GM12878 (cell line): ENCODE results near the gene PQBP1. TPM values are rescaled to one million over a fixed set of nuclear protein-coding genes. Genes with fewer than 3 reads are reported as not detected.

Experiments
- BRCA1 ChIP-seq: IDR thresholded peaks from 2 replicates; pipeline ENCODE4 v1.6.1; 2011; ENCODE audit warnings: low read depth, low read length, improper control_type of control experiment
- CHD2 ChIP-seq: IDR thresholded peaks from 2 replicates; pipeline ENCODE4 v1.6.1; 2011; ENCODE audit warnings: low read depth, low read length, improper control_type of control experiment, borderline replicate concordance
- E2F8 ChIP-seq: fragments of 450-650 bp; IDR thresholded peaks from 2 replicates; pipeline ENCODE4 v1.6.1; 2018; ENCODE audit warnings: mild to moderate bottlenecking, low read depth, moderate library complexity; ENCODE audit not compliant: partially characterized antibody
- NKRF ChIP-seq: fragments of 450-650 bp; conservative IDR thresholded peaks from 2 replicates; pipeline ENCODE4 v1.6.1; 2017; ENCODE audit warnings: mild to moderate bottlenecking, moderate library complexity
- POLR2A ChIP-seq: IDR thresholded peaks from 2 replicates; pipeline ENCODE4 v1.6.1; 2011; ENCODE audit warnings: low read depth, mild to moderate bottlenecking, low read length
- SMAD1 ChIP-seq: fragments of 450-650 bp; IDR thresholded peaks from 2 replicates; pipeline ENCODE4 v1.6.1; 2018; ENCODE audit warnings: mild to moderate bottlenecking, low read depth; ENCODE audit not compliant: partially characterized antibody
- STAT1 ChIP-seq: fragments of 450-650 bp; conservative IDR thresholded peaks from 2 replicates; pipeline ENCODE4 v1.6.1; 2014; ENCODE audit warnings: antibody characterized with exemption, mild to moderate bottlenecking
- SUPT20H ChIP-seq: IDR thresholded peaks from 2 replicates; pipeline ENCODE4 v1.6.1; 2011; ENCODE audit warnings: low read depth, mild to moderate bottlenecking, low read length, moderate library complexity, borderline replicate concordance; ENCODE audit not compliant: control insufficient read depth
- ZNF592 ChIP-seq: fragments of 450-650 bp; IDR thresholded peaks from 2 replicates; pipeline ENCODE4 v1.6.1; 2017; ENCODE audit warnings: mild to moderate bottlenecking, moderate library complexity
- polyA plus RNA-seq, 11 experiments: library from polyadenylated mRNA; depleted of rRNA in 4 of 11; unstranded in 6 of 11; stranded (reverse) in 5 of 11; fragments of >200 nt; fragmentation: Nextera tagmentation in 4 of 11; fragmentation: Illumina TruSeq in 1 of 11; extraction: Ambion mirVana in 4 of 11; extraction: Trizol in 1 of 11; gene quantifications; 1 replicate in 1 of 11; 2 replicates in 10 of 11; pipeline versions ENCODE4 v1.2.1 to v1.2.3, GENCODE V29; 2011 to 2016; ENCODE audit warnings: inconsistent platforms in 2 of 11, missing spikeins in 2 of 11, low read depth in 1 of 11
- total RNA-seq, 4 experiments: library from RNA; depleted of rRNA in 3 of 4; stranded (reverse); fragments of >200 nt in 3 of 4; fragmentation: Illumina TruSeq in 1 of 4; extraction: Trizol in 1 of 4; gene quantifications; 2 replicates each; pipeline versions ENCODE4 v1.2.1 to v1.2.3, GENCODE V29; 2013 to 2021
- TF ChIP-seq, protein P1 (sequence below): IDR thresholded peaks from 2 replicates; pipeline ENCODE4 v1.6.1; 2011; ENCODE audit warnings: mild to moderate bottlenecking, low read depth, low read length, moderate library complexity; ENCODE audit not compliant: insufficient replicate concordance
- TF ChIP-seq, protein P2 (sequence below): IDR thresholded peaks from 2 replicates; pipeline ENCODE4 v1.6.1; 2011; ENCODE audit warnings: low read depth, low read length, improper control_type of control experiment, borderline replicate concordance

The PQBP1 gene
- total and polyA plus RNA-seq, 10 of the 15 experiments (the other 5 are each of a cell fraction or from before 2014, with no cell fraction given), result 12.5 to 74.8 (median 68.5) TPM

DNA sequence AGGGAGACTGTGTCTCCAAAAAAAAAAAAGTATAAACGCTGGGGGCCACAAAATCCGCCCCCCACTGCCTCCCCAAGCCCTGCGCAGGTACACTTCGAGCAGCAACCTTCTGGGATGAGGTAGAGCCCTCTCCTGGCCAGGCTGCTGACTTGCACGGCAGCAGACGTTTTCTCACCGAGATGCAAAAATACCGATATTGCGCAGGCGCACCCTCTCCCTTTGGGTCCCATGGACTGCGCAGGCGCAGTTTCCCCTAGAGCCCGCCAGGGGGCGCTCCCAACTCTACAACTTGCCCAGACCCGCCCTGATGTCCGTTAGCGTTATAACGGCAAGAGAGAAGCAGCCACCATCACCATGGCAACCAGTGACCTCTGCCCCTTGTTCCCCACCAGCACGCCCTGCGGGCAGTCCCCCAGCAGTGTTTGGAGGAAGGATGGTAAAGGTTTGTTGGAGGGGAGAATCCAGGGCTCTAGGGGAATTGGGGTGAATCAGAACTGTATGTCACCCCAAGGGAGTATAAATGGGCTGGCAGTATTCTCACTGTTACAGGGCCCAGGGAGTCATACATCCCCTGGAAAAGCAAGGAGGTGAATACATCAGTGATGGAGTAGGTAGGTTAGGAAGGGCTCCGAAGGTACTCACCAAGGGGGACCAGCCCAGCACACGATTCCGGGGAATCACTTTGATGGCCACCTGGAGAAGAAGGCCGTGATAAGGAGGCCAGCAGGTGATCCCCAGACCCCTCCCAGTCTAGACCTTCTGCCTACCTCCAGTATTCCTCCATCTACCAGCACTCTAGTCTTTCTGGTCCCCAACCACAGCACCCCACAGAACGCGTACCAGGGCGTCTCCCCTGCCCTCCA, 19.6 kb downstream of the PQBP1 start (continued):
- TF ChIP-seq E2F8 (no peak), POLR2A (peak; percentile 67), CHD2 (peak; percentile 65), STAT1 (no peak), ZNF592 (0 out of 2 replicates have a peak, but pooled peaks have one; percentile 39), BRCA1 (no peak), SUPT20H (no peak), NKRF (no peak; the same call in none of the 2 replicates), SMAD1 (peak; percentile 78)
- TF ChIP-seq, protein P1, sequence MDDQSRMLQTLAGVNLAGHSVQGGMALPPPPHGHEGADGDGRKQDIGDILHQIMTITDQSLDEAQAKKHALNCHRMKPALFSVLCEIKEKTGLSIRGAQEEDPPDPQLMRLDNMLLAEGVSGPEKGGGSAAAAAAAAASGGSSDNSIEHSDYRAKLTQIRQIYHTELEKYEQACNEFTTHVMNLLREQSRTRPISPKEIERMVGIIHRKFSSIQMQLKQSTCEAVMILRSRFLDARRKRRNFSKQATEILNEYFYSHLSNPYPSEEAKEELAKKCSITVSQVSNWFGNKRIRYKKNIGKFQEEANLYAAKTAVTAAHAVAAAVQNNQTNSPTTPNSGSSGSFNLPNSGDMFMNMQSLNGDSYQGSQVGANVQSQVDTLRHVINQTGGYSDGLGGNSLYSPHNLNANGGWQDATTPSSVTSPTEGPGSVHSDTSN, result peak; percentile 37
- TF ChIP-seq, protein P2, sequence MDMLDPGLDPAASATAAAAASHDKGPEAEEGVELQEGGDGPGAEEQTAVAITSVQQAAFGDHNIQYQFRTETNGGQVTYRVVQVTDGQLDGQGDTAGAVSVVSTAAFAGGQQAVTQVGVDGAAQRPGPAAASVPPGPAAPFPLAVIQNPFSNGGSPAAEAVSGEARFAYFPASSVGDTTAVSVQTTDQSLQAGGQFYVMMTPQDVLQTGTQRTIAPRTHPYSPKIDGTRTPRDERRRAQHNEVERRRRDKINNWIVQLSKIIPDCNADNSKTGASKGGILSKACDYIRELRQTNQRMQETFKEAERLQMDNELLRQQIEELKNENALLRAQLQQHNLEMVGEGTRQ, result no peak
